Effector CD8-positive, alpha-beta T cell (primary cell): Measurements from ENCODE around the gene LRRC4C.
"Not testable (repeated sequence)": the region's sequence is repeated elsewhere in the genome, so short reads cannot be mapped to it uniquely, and the experiment has no call there.

Source experiments
- DNase-seq: peaks from one replicate; lab custom pipeline; 2025; lab: John Stamatoyannopoulos, UW

LRRC4C gene

GRCh38 chr11:41020259-41020658 lies 439.2 kb downstream of the LRRC4C start:
- DNase-seq, result no peak

GRCh38 chr11:41019666-41020065 lies 439.8 kb downstream of the LRRC4C start:
- DNase-seq, result not testable (repeated sequence)

- DNase-seq, result no peak
Observed at GRCh38 chr11:41018224-41018623, 441.2 kb downstream of the LRRC4C start.

GRCh38 chr11:41010361-41011050 lies 448.9 kb downstream of the LRRC4C start:
- no peak for DNase-seq

- DNase-seq, result no peak
Observed at GRCh38 chr11:41005986-41006385, 453.5 kb downstream of the LRRC4C start.

GRCh38 chr11:41003339-41004282 lies 455.8 kb downstream of the LRRC4C start:
- no peak for DNase-seq

- DNase-seq, result no peak
Observed at GRCh38 chr11:40998920-40999319, 460.5 kb downstream of the LRRC4C start.

- no peak for DNase-seq
Observed at GRCh38 chr11:40987776-40988435, 471.5 kb downstream of the LRRC4C start.

GRCh38 chr11:40986320-40986719 lies 473.1 kb downstream of the LRRC4C start:
- no peak for DNase-seq

GRCh38 chr11:40975076-40975475 lies 484.4 kb downstream of the LRRC4C start:
- DNase-seq, result no peak

- no peak for DNase-seq
Observed at GRCh38 chr11:40974186-40974795, 485.2 kb downstream of the LRRC4C start.

- DNase-seq, result no peak
Observed at GRCh38 chr11:40958707-40959106, 500.7 kb downstream of the LRRC4C start.

GRCh38 chr11:40952479-40952878 lies 507.0 kb downstream of the LRRC4C start:
- no peak for DNase-seq

GRCh38 chr11:40938002-40938401 lies 521.5 kb downstream of the LRRC4C start:
- DNase-seq, result no peak

- no peak for DNase-seq
Observed at GRCh38 chr11:40924915-40925314, 534.5 kb downstream of the LRRC4C start.

- no peak for DNase-seq
Observed at GRCh38 chr11:40921246-40921645, 538.2 kb downstream of the LRRC4C start.

- DNase-seq, result not testable (repeated sequence)
Observed at GRCh38 chr11:40910774-40911173, 548.7 kb downstream of the LRRC4C start.

- no peak for DNase-seq
Observed at GRCh38 chr11:40894501-40894900, 565.0 kb downstream of the LRRC4C start.

- DNase-seq, result no peak
Observed at GRCh38 chr11:40885250-40885954, 574.0 kb downstream of the LRRC4C start.

GRCh38 chr11:40882301-40882700 lies 577.2 kb downstream of the LRRC4C start:
- no peak for DNase-seq

- no peak for DNase-seq
Observed at GRCh38 chr11:40879911-40880310, 579.5 kb downstream of the LRRC4C start.
